CD4-positive, alpha-beta T cell treated with Interleukin-4 for 1 hour (primary cell): ENCODE data around the gene RAX.

Experiments used
- DNase-seq, 2 donors: peaks; one replicate each; pipeline ENCODE4 v3.0.0-alpha.2; 2020 to 2022

Gene RAX

GRCh38 chr18:59239642-59240041, 33.6 kb downstream of the RAX start:
- DNase-seq, result no peak

- no peak for DNase-seq
Measured at GRCh38 chr18:59238385-59238784, 34.9 kb downstream of the RAX start.

DNA sequence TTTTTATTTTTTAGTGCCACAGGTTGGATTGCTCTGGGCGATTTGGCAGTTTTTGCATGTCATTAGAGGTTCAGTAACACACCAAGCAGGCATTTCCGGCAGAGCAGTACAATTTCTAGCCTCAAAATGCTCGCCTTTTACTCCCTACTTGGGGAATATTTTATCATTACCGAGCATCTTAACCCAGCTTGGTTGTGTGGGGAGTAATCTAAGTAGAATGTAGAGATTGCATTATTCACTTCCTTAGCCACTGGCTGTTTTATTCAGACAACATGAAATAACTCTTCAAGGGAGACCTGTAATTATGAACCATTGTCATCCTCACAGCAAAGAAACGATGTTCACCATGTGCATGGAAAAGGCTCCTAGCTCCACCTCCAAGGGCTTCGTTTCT, 40.2 kb downstream of the RAX start:
- DNase-seq, result no peak

GRCh38 chr18:59232309-59233016, 40.8 kb downstream of the RAX start:
- DNase-seq, result no peak

DNA sequence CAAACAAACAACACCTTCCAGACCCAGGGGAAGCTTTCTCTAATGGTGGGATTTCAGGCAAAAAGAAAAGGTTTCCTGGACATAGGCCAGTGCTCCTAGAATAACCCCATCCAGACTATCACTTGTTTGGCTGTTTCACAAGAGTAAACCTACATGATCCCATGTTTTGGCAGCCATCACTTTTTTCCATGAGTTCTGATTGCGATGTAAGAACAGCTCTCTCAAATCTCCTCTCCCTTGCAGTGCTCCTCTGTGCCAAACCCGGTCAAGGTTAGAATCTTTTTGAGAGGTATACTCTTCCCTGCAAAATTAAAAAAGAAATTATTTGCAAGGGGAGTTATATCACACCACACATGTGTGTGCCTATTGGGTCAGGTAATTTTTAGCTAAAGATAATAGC, 41.4 kb downstream of the RAX start:
- no peak for DNase-seq

DNA sequence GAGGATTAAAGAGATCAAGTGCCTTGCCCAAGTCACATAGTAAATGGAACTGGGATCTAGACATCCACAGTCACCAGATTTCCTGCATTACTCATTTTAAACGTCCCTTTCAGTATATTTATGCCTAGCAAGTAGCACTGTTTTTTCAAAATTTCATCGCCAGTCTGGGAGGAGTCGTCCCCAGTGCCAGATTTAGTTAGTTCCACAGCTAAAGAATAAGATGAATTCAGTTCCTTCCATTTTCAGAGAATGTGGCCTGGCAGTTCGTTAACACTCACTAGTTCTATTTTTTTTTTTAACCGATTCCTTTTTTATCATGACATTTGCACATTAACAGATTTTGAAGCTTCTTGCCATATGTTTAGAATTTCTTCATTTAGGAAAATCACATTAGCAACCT, 42.1 kb downstream of the RAX start:
- DNase-seq, result no peak

DNA sequence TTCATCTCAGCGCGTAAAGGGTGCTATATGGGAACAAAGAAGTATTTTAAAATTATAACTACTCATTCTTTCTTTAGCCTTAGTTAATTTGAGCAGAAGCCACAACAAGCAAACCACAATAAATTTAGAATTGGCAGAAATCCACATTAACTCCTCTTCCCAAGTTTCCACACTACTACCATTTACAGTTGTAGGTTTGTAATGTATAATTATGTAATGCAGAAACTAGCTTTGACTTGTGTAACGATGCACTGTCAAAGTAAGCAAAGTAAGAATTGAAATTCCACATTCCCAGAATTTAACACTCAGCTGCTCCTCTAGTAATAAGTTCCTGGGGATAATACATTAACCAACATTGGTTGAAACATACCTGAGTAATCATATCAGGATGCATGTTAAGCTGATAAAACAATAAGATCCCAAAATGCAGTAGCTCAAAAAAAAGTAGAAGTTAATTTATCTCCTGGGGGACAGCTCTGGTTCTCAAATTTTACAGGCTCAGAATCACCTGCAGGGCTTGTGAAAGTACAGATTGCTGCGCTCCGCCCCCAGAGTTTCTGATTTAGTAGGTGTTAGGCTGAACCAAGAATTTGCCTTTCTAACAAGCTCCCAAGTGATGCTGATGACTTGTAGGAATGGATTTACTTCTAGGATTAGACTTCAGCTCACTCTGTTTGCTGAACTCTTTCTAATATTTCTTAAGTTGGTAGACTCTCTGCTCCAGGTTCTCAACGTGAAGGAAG, 43.4 kb downstream of the RAX start:
- DNase-seq, result no peak

DNA sequence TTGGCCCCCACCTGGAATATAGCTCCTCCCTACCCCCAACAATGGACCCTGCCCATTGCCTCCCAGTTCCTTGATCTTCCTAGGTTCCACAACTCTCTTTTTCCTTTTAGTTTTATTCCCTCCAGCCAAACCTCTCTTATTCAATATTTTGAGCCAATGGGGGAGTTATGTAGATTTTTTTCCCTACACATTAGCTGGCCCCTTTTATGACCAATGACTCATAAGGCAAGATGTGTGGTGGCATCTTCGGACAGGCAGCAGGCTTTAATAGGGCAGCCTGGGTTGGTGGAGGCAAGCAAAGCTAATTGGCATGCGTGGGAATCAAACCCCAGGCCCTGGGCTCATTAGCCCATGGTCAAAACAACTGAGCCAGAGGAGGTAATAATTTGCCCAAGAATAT, 44.1 kb downstream of the RAX start:
- no peak for DNase-seq

DNA sequence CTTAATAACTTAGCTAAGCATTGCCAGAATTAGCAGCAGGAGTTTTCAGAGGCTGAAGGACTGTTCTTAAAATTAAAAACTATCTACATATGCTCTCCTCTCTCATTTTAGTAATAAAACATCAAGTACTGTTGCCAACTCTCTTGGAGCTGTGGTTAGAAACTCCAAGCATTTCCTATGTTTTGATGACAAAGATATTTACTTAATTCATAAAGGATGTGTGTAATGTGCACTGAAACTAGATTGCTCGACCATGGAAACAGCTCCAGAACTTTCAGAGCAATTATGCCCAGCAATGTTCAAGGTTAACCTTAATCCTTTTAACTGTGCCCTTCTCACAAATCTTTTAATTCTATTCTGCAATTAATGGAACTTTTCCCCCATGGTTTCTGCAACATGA, 44.9 kb downstream of the RAX start:
- DNase-seq, result no peak

DNA sequence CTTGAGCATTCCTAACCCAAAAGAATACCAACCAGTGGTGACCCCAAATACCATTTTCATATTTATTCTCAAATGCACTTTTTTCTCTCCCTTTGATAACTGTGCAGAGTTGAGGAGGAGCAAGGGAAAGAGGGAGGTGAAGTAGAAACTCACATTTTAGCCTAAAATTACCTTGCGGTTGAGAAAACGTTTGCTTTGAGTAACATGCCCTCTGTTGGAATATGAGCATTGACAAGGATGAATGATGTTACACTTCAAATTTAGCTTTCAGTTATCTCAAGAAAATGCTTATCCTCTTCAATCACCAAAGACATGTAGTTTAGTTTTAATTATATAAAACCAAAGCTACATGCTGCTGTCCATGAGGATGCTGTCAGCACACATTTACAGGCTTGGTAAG, 50.9 kb downstream of the RAX start:
- DNase-seq, result no peak

GRCh38 chr18:59220784-59221765, 52.2 kb downstream of the RAX start:
- no peak for DNase-seq

DNA sequence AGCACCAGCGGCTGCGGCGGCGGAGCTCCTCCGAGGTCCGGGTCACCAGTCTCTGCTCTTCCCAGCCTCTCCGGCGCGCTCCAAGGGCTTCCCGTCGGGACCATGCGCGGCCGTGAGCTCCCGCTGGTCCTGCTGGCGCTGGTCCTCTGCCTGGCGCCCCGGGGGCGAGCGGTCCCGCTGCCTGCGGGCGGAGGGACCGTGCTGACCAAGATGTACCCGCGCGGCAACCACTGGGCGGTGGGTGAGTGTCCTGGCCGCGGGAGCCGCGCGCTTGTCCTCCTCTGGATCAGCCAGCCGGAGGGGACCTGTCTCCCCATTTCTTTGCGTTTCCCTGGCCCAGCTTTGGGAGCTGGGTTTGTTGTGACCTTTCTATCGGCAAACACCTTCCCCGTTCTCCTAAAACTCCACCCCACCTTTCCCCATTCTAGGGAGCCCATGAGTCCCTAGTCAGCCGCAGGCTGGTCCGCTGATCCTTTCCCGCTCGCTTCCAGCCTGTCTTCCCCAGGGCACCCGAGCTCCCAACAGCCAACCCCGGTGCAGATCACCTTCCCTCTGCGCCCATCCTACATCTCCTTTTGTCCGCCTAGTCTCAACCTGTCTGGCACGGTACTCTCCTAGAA, 53.0 kb downstream of the RAX start:
- no peak for DNase-seq

DNA sequence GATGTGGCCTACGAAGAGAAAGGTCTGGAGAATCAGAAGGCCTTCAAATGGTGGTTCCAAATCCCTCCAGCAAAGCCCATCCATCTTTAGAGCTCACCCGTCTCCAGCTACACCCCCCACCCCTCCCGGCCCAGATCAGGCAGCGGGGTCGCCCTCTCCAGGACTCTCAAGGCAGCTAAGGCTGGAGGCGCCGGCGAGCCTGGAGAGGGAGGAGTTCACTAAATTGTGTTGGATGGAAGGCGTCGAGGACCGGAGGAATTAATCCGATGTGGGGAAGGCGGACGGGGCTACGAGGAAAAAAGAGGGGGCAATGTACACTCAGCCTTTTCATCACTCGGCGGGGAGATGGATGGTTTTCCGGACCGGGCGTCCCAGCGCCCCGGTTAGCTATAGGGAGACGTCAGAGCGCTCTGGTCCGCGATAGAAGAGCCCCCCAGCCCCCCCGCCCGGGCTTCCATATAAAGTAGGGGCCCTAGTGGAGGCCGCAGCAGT, 53.5 kb downstream of the RAX start, which contains the start of gene GRP:
Gene GRP (plus strand): TSS at position 487 of the 492 bp plus-strand sequence. CDS start 108 bp downstream, outside the sequence.
- no peak for DNase-seq

- no peak for DNase-seq
Measured at GRCh38 chr18:59218018-59218417, 55.2 kb downstream of the RAX start.
